ENCODE results near the gene GLTP.

GRCh38 chr12:109815225-109815624, 65.1 kb downstream of the GLTP start:
- TF ChIP-seq POLR2A (IDR thresholded peaks at IDR 0.05; ENCODE audit: extremely low read depth, insufficient read length) (no peak), MAX (IDR thresholded peaks at IDR 0.05; ENCODE audit: low read depth, low read length) (no peak; the same call in 1 of the 2 replicates)
- TF ChIP-seq, protein P1, sequence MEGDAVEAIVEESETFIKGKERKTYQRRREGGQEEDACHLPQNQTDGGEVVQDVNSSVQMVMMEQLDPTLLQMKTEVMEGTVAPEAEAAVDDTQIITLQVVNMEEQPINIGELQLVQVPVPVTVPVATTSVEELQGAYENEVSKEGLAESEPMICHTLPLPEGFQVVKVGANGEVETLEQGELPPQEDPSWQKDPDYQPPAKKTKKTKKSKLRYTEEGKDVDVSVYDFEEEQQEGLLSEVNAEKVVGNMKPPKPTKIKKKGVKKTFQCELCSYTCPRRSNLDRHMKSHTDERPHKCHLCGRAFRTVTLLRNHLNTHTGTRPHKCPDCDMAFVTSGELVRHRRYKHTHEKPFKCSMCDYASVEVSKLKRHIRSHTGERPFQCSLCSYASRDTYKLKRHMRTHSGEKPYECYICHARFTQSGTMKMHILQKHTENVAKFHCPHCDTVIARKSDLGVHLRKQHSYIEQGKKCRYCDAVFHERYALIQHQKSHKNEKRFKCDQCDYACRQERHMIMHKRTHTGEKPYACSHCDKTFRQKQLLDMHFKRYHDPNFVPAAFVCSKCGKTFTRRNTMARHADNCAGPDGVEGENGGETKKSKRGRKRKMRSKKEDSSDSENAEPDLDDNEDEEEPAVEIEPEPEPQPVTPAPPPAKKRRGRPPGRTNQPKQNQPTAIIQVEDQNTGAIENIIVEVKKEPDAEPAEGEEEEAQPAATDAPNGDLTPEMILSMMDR (IDR thresholded peaks at IDR 0.05; ENCODE audit: low read depth, low read length): no peak

All from NB4 (cell line).